NCI-H2227 (cell line): ENCODE results near the gene MYL4.
"Not testable (repeated sequence)": the region's sequence is repeated elsewhere in the genome, so short reads cannot be mapped to it uniquely, and the experiment has no call there.

ENCODE experiments used
- DNase-seq: peaks from one replicate; lab custom pipeline; 2025; ENCODE audit not compliant: unreplicated experiment; lab: John Stamatoyannopoulos, UW

Gene MYL4

GRCh38 chr17:47219621-47220475 lies 10.7 kb downstream of the MYL4 start:
- DNase-seq, result no peak

DNA sequence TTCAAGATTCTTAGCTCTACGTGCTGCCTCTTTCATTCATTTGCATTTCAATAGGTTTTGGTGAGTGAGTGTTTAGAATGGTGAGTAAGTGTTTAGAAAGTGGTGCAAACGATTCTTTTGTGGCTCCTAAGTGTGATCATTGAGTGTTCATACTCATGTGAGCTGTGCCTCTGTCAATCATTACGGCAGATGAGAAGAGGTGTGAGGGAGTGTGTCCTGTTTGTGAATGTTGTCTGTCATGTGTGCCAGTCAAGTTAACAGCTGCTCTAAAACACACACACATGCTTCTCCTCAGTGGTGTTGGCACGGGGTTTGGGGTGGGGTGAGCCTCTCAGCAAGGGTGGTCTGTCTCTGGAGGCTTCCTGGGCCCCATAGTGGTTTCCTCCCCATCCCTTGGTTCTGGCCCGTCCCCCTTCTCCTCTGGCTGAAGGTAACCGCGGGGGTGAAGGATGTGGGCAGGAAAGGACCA lies 11.4 kb downstream of the MYL4 start:
- DNase-seq, result no peak

DNA sequence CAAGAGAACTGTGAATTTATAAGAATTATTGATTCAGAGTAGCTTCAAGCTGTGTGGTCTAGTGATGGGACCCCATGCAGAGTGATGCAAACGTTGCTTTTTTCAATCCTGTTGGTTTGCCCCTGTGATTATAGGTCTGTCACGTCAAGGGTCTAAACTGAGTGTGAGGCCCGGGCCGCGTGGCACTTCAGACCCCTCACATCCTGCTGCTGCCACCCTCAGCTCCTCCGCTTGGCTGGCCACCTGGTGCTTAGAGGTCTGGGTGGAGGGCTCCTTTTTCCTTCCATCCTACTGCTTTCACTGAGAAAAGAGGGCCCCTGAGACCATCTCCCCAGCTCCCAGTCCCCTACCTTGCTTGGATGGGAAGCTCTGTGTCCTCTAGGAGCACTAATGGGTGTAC lies 12.0 kb downstream of the MYL4 start:
- peak; percentile 48 for DNase-seq

DNA sequence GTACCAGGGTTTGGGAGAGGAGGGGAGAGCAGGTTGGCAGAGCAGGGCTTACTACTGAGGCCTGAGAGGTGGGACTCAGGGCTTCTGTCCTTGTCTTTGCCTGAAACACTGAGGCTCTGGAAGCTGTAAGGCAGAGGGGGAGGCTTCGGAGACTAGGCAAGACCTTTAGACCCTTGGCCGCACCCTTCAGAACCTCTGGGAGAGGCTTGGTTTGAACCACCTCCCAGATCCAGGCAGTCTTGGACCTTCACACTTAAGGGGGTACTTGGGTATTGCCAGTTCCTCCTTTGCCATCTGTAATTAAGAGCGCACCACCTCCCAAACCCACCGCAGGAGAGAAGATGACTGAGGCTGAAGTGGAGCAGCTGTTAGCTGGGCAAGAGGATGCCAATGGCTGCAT lies 12.9 kb downstream of the MYL4 start:
- DNase-seq, result no peak

- no peak for DNase-seq
Observed at GRCh38 chr17:47223007-47223406, 13.9 kb downstream of the MYL4 start.

DNA sequence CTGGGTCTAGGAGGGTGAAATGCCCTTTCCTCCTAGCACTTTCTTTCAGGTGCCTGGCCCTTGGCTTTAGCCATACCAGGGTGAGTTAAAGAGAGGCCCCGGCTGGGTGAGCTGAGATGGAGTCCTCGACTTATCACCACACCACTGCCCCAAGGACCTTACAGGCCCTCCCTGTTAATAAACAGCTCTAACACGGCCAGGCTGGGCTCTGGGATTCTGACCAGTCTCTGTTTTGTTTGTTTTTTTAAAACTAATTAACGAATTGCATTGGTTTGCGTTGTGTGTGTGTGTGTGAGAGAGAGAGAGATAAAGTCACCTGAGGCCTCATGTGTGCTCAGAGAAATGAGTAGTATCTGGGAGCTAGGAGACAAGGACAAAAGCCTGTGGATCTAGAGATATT lies 14.3 kb downstream of the MYL4 start:
- DNase-seq, result no peak

DNA sequence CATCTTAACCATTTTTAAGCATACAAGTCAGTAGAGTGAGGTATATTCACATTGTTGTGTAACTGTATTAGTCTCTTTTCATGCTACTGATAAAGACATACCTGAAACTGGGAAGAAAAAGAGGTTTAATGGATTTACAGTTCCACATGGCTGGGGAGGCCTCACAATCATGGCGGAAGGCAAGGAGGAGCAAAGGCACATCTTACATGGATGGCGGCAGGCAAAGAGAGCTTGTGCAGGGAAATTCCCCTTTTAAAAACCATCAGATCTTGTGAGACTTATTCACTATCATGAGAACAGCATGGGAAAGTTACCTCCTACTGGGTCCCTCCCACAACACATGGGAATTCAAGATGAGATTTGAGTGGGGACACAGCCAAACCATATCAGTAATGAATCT lies 14.9 kb downstream of the MYL4 start:
- DNase-seq, result not testable (repeated sequence)

- no peak for DNase-seq
Observed at GRCh38 chr17:47224966-47225365, 15.8 kb downstream of the MYL4 start.

- no peak for DNase-seq
Observed at GRCh38 chr17:47225436-47225858, 16.3 kb downstream of the MYL4 start.

DNA sequence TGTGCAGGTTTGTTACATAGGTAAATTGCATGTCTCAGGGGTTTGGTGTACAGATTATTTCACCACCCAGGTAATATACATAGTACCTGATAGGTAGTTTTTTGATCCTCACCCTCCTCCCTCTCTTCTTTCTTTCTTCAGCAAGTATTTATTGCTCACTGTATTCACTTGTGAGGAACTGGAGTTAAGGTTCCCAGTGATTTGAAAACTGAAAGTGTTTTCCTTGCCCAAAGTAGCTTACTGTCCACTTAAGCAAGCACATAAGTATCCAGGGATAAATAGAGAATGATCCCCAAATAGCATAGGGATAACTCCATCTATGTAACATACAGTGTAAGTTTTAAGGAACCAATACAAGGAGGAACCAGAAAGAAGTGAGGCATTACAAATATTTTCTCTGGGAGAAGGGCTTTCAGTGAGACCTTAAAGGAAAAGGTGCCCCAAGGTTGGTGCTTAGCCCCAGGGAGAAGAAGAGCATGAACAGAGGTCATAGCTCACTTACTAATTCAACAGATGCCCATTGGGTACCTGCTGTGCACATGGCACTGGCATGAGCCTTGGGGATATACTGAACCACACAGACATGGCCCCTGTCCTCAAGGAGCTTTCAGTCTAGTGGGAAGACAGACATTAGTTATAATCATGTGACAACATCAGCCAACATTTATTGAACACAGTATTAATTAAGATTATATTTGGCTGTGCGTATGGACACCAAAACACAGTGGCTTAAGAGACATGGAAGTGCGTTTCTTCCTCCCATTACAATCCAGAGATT lies 17.0 kb downstream of the MYL4 start:
- no peak for DNase-seq

DNA sequence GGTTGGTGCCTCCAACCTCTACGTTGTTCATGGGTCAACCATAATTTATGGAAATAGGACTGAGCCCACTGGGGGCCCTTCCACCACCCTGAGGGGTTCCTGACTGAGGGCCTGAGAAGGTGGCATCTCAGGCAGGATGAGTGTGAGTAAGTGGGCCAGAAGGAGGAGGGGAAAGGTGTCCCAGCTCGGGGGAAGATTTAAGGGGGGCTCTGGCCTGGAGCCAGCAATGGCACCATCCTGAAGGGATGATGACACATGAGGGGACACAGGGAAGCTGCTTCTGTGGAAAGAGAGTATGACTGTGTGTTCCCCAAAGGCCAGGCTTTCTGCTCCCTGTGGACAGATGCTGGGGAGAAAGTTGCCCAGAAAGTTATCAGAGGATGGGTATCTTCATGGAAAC lies 18.7 kb downstream of the MYL4 start:
- DNase-seq, result no peak

GRCh38 chr17:47229535-47230443 lies 20.6 kb downstream of the MYL4 start:
- DNase-seq, result peak; percentile 89

DNA sequence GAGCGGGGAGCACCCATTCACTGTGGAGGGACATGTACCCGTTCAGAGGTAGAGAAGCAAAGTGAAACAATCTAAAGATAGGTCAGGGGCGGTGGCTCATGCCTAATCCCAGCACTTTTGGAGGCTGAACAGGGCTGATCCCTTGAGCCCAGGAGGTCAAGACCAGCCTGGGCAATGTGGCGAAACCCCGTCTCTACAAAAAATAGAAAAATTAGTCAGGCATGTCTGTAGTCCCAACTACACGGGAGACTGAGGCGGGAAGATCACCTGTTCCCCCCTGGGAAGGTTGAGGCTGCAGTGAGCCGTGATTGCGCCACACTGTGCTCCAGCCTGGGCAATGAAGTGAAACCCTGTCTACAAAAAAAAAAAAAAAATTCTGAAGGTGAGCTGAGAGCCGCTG lies 21.7 kb downstream of the MYL4 start:
- no peak for DNase-seq

DNA sequence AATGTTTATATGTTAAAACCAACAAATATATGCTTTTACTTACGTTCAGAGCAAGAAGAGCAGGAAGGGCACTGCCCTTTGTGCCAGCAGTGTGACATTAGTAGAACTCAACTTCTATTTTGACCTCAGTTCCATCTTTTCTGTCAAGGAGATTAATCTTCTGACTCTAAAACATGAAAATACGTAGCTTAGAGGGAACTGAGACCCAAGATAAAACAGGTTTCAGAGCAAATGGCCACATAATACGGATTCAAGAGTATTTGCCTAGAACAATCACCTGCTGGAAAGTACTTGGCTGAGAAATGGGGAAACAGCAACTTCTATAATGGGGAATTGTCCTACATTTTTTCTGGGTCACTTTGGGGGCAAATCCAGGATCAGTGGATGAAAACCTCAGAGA lies 22.2 kb downstream of the MYL4 start:
- no peak for DNase-seq

GRCh38 chr17:47231866-47232265 lies 22.7 kb downstream of the MYL4 start:
- no peak for DNase-seq

- DNase-seq, result no peak
Observed at GRCh38 chr17:47232465-47232864, 23.3 kb downstream of the MYL4 start.

GRCh38 chr17:47235506-47235905 lies 26.4 kb downstream of the MYL4 start:
- no peak for DNase-seq

- no peak for DNase-seq
Observed at GRCh38 chr17:47235923-47236322, 26.8 kb downstream of the MYL4 start.

DNA sequence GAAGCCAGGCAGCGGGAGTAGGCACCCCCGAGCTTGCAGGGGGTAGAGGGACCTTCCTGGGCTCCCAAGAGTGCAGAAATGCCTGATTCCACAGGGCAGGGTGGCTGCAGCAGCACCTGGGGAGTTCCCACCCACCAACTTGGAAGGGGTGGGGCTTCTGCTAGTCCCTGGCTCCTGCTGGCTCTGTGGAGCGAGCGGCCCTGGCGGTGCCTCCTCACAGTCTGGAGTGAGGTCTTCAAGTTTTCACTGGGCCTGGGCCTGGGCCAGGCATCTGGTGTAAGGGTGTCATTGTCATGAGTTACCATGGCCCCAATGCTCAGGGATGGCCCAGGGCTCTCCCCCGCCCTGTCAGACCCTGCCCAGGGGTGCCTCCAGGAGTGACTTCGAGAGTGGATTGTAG lies 28.7 kb downstream of the MYL4 start:
- DNase-seq, result no peak

DNA sequence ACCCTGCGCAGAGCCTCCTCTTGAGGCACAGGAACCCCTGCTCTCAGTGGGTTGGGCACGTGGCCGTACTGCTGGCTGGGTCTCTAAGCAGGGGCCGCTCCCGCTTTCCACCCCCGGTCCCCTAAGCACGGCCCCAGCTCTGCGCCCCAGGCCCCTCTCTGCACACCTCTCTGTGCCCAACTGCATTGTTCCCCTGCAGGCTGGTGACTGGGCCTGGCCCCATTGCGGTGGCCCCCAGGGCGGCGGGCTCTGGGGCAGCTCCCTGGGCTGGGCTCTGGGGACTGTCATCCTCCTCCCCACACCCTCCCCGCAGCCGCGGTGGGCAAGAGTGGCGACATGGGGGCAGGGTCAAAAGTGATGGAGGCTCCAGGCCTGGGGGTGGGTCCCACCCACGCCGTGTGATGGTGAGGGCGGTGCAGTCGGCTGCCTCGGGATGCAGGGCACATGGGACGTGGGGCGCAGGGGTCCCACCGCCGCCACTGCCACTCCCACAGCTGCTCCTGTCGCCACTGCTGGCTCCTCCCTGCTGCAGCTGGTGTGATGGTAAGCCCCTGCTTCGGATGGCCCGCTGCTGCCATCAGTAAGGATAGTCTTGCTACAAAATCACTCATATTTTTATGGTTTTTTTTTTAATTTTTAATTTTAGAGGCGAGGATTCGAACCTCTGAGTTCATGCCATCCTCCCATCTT lies 29.3 kb downstream of the MYL4 start:
- no peak for DNase-seq

DNA sequence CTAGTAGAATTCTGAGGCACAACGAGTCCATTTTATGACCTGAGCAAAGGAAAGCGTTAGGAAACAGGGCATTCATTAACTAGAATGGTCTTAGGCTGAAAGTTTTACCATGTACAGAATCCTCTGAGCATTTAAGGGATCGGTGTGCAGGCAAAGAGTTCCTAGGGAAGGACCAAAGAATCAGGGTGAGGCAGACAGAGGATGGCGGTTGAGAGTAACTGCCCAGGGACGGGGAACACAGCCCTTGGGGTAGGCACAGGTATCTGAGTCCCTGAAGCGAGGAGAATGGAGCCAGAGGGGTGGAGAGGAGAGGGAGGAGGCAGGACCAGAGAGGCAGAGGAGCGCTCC lies 30.4 kb downstream of the MYL4 start:
- DNase-seq, result no peak
